ENCODE data around the gene LMBR1. TPM values are rescaled to one million over a fixed set of nuclear protein-coding genes. Genes with fewer than 3 reads are reported as not detected.

The LMBR1 gene
- total RNA-seq, 4 donors from 2014 or later, result 25.2 to 68.3 (median 38.4) TPM

DNA sequence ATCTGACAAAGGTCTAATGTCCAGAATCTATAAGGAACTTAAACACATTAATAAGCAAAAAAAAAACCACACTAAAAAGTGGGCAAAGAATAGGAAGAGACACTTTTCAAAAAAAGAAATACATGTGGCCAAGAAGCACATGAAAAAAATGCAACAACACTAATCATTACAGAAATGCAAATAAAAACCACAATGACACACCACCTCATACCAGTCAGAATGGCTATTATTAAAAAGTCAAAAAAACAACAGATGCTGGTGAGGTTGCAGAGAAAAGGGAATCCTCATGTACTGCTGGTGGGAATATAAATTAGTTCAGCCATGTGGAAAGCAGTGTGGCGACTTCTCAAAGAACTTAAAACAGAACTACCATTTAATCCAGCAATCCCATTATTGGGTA is 119.0 kb downstream of the LMBR1 start:
- Histone ChIP-seq H3K4me3 (no peak overlapping the region), H3K9me3 (no peaks in the 10 kb centered on the region), H3K36me3 (no peaks in the 10 kb centered on the region), H3K27ac (no peak overlapping the region), H3K4me1 (peaks cover 0 to 1% (median 0%) of the 10 kb centered on the region in 3 donors), H3K27me3 (no peaks in the 10 kb centered on the region)
- 89 to 91% methylated on average over 1 of the region's 1 CpG for WGBS, 2 donors
- TF ChIP-seq, protein P1, sequence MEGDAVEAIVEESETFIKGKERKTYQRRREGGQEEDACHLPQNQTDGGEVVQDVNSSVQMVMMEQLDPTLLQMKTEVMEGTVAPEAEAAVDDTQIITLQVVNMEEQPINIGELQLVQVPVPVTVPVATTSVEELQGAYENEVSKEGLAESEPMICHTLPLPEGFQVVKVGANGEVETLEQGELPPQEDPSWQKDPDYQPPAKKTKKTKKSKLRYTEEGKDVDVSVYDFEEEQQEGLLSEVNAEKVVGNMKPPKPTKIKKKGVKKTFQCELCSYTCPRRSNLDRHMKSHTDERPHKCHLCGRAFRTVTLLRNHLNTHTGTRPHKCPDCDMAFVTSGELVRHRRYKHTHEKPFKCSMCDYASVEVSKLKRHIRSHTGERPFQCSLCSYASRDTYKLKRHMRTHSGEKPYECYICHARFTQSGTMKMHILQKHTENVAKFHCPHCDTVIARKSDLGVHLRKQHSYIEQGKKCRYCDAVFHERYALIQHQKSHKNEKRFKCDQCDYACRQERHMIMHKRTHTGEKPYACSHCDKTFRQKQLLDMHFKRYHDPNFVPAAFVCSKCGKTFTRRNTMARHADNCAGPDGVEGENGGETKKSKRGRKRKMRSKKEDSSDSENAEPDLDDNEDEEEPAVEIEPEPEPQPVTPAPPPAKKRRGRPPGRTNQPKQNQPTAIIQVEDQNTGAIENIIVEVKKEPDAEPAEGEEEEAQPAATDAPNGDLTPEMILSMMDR (IDR thresholded peaks at IDR 0.05), result no peak
- no peak for TF ChIP-seq POLR2A (IDR thresholded peaks at IDR 0.05)
- no peak for DNase-seq
- intact Hi-C loops (cut with DNase I), result no loop called here

DNA sequence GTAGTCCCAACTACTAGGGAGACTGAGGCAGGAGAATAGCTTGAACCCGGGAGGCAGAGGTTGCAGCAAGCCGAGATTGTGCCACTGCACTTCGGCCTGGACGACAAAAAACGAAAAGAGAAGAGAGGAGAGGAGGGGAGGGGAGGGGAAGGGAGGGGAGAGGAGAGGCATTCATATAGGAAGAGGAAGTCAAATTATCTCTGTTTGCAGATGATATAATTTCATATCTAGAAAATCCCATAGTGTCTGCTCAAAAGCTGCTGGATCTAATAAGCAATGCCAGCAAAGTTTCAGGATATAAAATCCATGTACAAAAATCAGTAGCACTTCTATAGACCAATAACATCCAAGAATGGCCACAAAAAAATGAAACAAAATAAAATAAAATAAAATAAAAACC is 120.3 kb downstream of the LMBR1 start:
- H3K27ac ChIP-seq, result no peak overlapping the region
- intact Hi-C loops (cut with DNase I), result no loop called here
- peaks cover 0 to 4% (median 0%) of the 10 kb centered on the region in 3 donors for H3K4me1 ChIP-seq
- DNase-seq, result no peak
- no peaks in the 10 kb centered on the region for H3K36me3 ChIP-seq
- no peak overlapping the region for H3K4me3 ChIP-seq
- no peaks in the 10 kb centered on the region for H3K27me3 ChIP-seq
- H3K9me3 ChIP-seq, result no peaks in the 10 kb centered on the region
- WGBS, 2 donors, result 80 to 88% methylated on average over 5 of the region's 5 CpGs
- TF ChIP-seq POLR2A (IDR thresholded peaks at IDR 0.05), result no peak
- TF ChIP-seq, protein P1 (IDR thresholded peaks at IDR 0.05), result no peak

DNA sequence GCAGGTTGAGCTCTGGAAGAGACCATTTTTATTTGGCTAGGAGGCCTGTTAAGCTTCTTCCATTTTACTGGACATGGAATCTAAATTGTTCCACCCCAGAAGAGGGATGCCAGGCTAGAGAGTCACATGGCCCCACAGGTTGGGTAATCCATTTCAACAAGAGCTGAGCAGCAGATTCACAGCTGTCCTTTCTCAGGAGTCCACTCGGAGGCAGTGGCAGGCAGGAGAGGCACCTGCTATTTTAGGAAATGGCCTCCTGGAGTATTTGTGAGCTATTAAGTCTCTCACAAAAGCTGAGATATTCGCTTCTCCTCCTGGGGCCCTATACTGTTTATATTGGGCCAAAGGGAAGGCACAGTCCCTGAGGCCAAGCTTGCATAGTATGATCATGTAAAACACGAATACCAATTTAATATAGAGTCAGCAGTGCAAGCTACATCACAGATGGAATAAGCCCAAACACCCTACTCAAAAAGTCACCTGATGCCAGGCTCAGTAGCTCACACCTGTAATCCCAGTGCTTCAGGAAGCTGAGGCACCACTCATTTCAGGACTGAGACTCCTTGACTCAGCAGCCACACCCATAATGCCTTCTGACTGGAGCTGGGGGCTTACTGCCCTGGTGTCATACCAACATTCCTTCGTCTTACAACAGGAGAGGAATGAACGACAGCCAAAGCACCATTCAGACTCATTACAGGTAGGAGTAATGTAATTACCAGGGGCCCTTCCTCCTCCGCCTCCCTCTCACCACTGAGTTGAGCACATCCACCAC is 124.1 kb downstream of the LMBR1 start:
- Histone ChIP-seq H3K27ac (no peak overlapping the region), H3K27me3 (no peaks in the 10 kb centered on the region), H3K9me3 (no peaks in the 10 kb centered on the region), H3K4me3 (no peak overlapping the region), H3K4me1 (peaks cover 0 to 4% (median 0%) of the 10 kb centered on the region in 3 donors), H3K36me3 (peaks cover 0 to 13% (median 0%) of the 10 kb centered on the region in 3 donors)
- TF ChIP-seq POLR2A (IDR thresholded peaks at IDR 0.05), result no peak
- TF ChIP-seq, protein P1 (IDR thresholded peaks at IDR 0.05), result no peak
- intact Hi-C loops (cut with DNase I), result no loop called here
- no peak for DNase-seq
- 83 to 97% methylated on average over 4 to 6 of the region's 6 CpGs for WGBS, 2 donors

DNA sequence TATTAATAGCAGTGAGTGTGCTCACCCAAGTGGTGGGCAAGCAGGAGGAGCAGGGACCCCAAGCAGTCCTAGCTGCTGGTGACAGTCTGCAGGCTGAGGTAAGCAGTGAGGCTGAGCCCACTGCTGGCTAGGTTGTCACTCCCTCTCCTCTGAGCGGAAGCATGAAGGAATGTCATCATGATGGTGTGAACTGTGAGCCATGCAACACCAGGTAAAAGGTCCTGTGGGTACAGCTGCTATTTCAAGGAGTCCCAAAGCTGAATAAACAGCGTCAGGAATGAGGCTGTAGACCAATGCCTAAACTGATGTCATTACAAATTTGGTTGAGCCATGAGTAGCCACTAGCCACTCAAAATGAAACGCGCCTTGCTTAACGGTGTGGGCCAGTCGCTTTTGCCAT is 126.3 kb downstream of the LMBR1 start:
- intact Hi-C loops (cut with DNase I), result no loop called here
- DNase-seq, result no peak
- H3K36me3 ChIP-seq, result peaks cover 0 to 22% (median 0%) of the 10 kb centered on the region in 3 donors
- peaks cover 0 to 4% (median 0%) of the 10 kb centered on the region in 3 donors for H3K4me1 ChIP-seq
- no peaks in the 10 kb centered on the region for H3K27me3 ChIP-seq
- H3K27ac ChIP-seq, result no peak overlapping the region
- no peaks in the 10 kb centered on the region for H3K9me3 ChIP-seq
- no peak for TF ChIP-seq POLR2A (IDR thresholded peaks at IDR 0.05)
- TF ChIP-seq, protein P1 (IDR thresholded peaks at IDR 0.05), result no peak
- no peak overlapping the region for H3K4me3 ChIP-seq
- 94 to 97% methylated on average over 4 to 6 of the region's 6 CpGs for WGBS, 2 donors

DNA sequence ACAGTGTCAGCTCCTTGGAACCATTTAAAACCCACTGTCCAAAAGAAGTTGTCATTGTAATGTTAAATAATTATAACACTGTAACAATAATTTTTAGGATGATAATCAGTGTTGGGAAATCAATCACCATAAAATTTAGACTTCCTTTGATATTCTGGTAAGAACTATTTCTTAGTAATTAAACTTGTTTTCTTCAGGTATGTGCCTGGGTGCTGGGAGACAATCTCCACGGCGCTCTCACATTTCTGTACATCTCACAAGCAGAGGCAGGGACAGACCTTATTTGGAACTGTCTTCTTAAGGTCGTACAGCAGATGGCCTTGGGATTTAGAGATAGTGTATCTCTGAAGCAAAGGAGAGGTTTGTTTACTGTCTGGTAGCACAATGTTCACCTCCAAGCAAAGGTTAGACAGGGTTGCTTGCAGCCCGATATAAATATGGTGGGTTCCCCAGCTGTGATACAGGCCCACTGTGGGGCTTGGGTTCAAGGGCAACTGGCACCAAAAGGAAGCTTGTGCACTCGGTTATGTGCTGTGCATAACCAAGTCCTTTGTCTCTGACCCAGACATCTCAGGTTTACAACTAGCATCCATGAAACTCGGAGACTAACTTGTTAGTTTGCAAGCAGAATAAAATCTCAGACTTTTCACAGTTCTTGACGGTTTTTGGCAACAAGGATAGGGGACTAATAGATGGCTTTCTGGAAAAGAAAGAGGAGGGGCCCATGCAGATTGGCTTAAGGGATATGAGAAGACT is 126.9 kb downstream of the LMBR1 start:
- TF ChIP-seq POLR2A (IDR thresholded peaks at IDR 0.05), result no peak
- TF ChIP-seq, protein P1 (IDR thresholded peaks at IDR 0.05), result no peak
- no peaks in the 10 kb centered on the region for H3K27me3 ChIP-seq
- no peak overlapping the region for H3K27ac ChIP-seq
- 66 to 86% methylated on average over 7 of the region's 7 CpGs for WGBS, 2 donors
- intact Hi-C loops (cut with DNase I), result no loop called here
- H3K9me3 ChIP-seq, result no peaks in the 10 kb centered on the region
- DNase-seq, result no peak
- H3K36me3 ChIP-seq, result peaks cover 0 to 28% (median 0%) of the 10 kb centered on the region in 3 donors
- H3K4me1 ChIP-seq, result peaks cover 0 to 4% (median 0%) of the 10 kb centered on the region in 3 donors
- no peak overlapping the region for H3K4me3 ChIP-seq

Data from esophagus squamous epithelium (tissue), 5 donors.